ENCODE results near the gene PARP2.
"Not testable (repeated sequence)": the region's sequence is repeated elsewhere in the genome, so short reads cannot be mapped to it uniquely, and the experiment has no call there.

PARP2 gene

GRCh38 chr14:20327005-20327869 is 16.2 kb upstream of the PARP2 start:
- no peaks in the 10 kb centered on the region for H3K9me3 ChIP-seq
- H3K9ac ChIP-seq = no peak overlapping the region
- H4K20me1 ChIP-seq = peaks cover 55% of the 10 kb centered on the region
- peaks cover 41% of the 10 kb centered on the region for H3K4me1 ChIP-seq
- H3K36me3 ChIP-seq = peaks cover 57% of the 10 kb centered on the region
- no peaks in the 10 kb centered on the region for H3K27me3 ChIP-seq
- no peak overlapping the region for H3K27ac ChIP-seq
- TF ChIP-seq Cebpa-rat (IDR thresholded peaks at IDR 0.05) = no peak
- H3K4me3 ChIP-seq = no peak overlapping the region
- peak overlapping the region; percentile 7; the same call in 1 of the 2 replicates for H3K4me2 ChIP-seq

- H3K36me3 ChIP-seq = peaks cover 43% of the 10 kb centered on the region
- H3K27ac ChIP-seq = no peak overlapping the region
- no peak overlapping the region for H3K9ac ChIP-seq
- peaks cover 45% of the 10 kb centered on the region for H3K4me1 ChIP-seq
- H3K4me2 ChIP-seq = no peak overlapping the region
- H3K27me3 ChIP-seq = no peaks in the 10 kb centered on the region
- no peaks in the 10 kb centered on the region for H3K9me3 ChIP-seq
- no peak for TF ChIP-seq Cebpa-rat (IDR thresholded peaks at IDR 0.05)
- peaks cover 51% of the 10 kb centered on the region for H4K20me1 ChIP-seq
- no peak overlapping the region for H3K4me3 ChIP-seq
Measured at GRCh38 chr14:20328705-20329104, 14.7 kb upstream of the PARP2 start.

GRCh38 chr14:20329355-20329754 is 14.1 kb upstream of the PARP2 start:
- no peak for TF ChIP-seq Cebpa-rat (IDR thresholded peaks at IDR 0.05)
- Histone ChIP-seq H3K9me3 (no peaks in the 10 kb centered on the region), H3K36me3 (peaks cover 37% of the 10 kb centered on the region), H3K4me1 (peaks cover 51% of the 10 kb centered on the region), H3K27ac (no peak overlapping the region), H3K9ac (no peak overlapping the region), H3K4me2 (no peak overlapping the region), H3K4me3 (no peak overlapping the region), H4K20me1 (peaks cover 51% of the 10 kb centered on the region), H3K27me3 (no peaks in the 10 kb centered on the region)

- H3K27ac ChIP-seq = no peak overlapping the region
- peaks cover 51% of the 10 kb centered on the region for H4K20me1 ChIP-seq
- no peak overlapping the region for H3K9ac ChIP-seq
- H3K4me2 ChIP-seq = peak overlapping the region; percentile 73
- H3K27me3 ChIP-seq = no peaks in the 10 kb centered on the region
- TF ChIP-seq Cebpa-rat (IDR thresholded peaks at IDR 0.05) = no peak
- H3K9me3 ChIP-seq = no peaks in the 10 kb centered on the region
- H3K36me3 ChIP-seq = peaks cover 21% of the 10 kb centered on the region
- H3K4me1 ChIP-seq = peaks cover 55% of the 10 kb centered on the region
- H3K4me3 ChIP-seq = 0 out of 2 replicates have a peak overlapping the region, but pooled peaks have one; percentile 74
Measured at GRCh38 chr14:20331053-20331613, 12.3 kb upstream of the PARP2 start.

- H3K4me2 ChIP-seq = peak overlapping the region; percentile 73
- H3K27me3 ChIP-seq = no peaks in the 10 kb centered on the region
- H3K4me1 ChIP-seq = peaks cover 54% of the 10 kb centered on the region
- H3K4me3 ChIP-seq = peak overlapping the region; percentile 74
- TF ChIP-seq Cebpa-rat (IDR thresholded peaks at IDR 0.05) = no peak
- no peaks in the 10 kb centered on the region for H3K9me3 ChIP-seq
- H3K9ac ChIP-seq = peak overlapping the region; percentile 87
- peak overlapping the region; percentile 75 for H3K27ac ChIP-seq
- peaks cover 13% of the 10 kb centered on the region for H3K36me3 ChIP-seq
- H4K20me1 ChIP-seq = peaks cover 40% of the 10 kb centered on the region
Measured at GRCh38 chr14:20332431-20332787, 11.0 kb upstream of the PARP2 start.

- Histone ChIP-seq H4K20me1 (peaks cover 35% of the 10 kb centered on the region), H3K4me2 (peak within 1 kb of the TSS; percentile 73), H3K4me1 (peaks cover 49% of the 10 kb centered on the region), H3K4me3 (peak within 1 kb of the TSS; percentile 74), H3K9me3 (no peaks in the 10 kb centered on the region), H3K9ac (peak within 1 kb of the TSS; percentile 87), H3K27ac (peak within 1 kb of the TSS; percentile 75), H3K27me3 (no peaks in the 10 kb centered on the region), H3K36me3 (peaks cover 13% of the 10 kb centered on the region)
- no peak for TF ChIP-seq Cebpa-rat (IDR thresholded peaks at IDR 0.05)
Measured at GRCh38 chr14:20332788-20333493, 10.5 kb upstream of the PARP2 start, which contains the start of gene CCNB1IP1. TSS of gene CCNB1IP1 (minus strand) at chr14:20333279. CDS start at chr14:20316523, 16,756 bp downstream.

GRCh38 chr14:20333494-20333841 is 10.0 kb upstream of the PARP2 start:
- no peaks in the 10 kb centered on the region for H3K9me3 ChIP-seq
- no peak for TF ChIP-seq Cebpa-rat (IDR thresholded peaks at IDR 0.05)
- no peaks in the 10 kb centered on the region for H3K27me3 ChIP-seq
- peaks cover 45% of the 10 kb centered on the region for H3K4me1 ChIP-seq
- H3K36me3 ChIP-seq = peaks cover 12% of the 10 kb centered on the region
- H3K4me3 ChIP-seq = peak overlapping the region; percentile 74
- peak overlapping the region; percentile 75; the same call in 1 of the 2 replicates for H3K27ac ChIP-seq
- H3K9ac ChIP-seq = peak overlapping the region; percentile 87
- peaks cover 30% of the 10 kb centered on the region for H4K20me1 ChIP-seq
- H3K4me2 ChIP-seq = peak overlapping the region; percentile 73

- peaks cover 41% of the 10 kb centered on the region for H3K4me1 ChIP-seq
- H3K4me2 ChIP-seq = peak overlapping the region; percentile 73
- no peaks in the 10 kb centered on the region for H3K27me3 ChIP-seq
- H3K36me3 ChIP-seq = peaks cover 7% of the 10 kb centered on the region
- no peak overlapping the region for H3K27ac ChIP-seq
- no peak overlapping the region for H3K4me3 ChIP-seq
- H3K9ac ChIP-seq = no peak overlapping the region
- TF ChIP-seq Cebpa-rat (IDR thresholded peaks at IDR 0.05) = no peak
- peaks cover 24% of the 10 kb centered on the region for H4K20me1 ChIP-seq
- H3K9me3 ChIP-seq = no peaks in the 10 kb centered on the region
Measured at GRCh38 chr14:20334017-20334416, 9.4 kb upstream of the PARP2 start.

- H3K9ac ChIP-seq, H3K4me2 ChIP-seq, H4K20me1 ChIP-seq, H3K27me3 ChIP-seq, H3K27ac ChIP-seq, H3K4me3 ChIP-seq, H3K9me3 ChIP-seq: not testable (repeated sequence)
- H3K4me1 ChIP-seq = peaks cover 21% of the 10 kb centered on the region
- H3K36me3 ChIP-seq = peaks cover 13% of the 10 kb centered on the region
Measured at GRCh38 chr14:20341032-20341431, 2.4 kb upstream of the PARP2 start.

GRCh38 chr14:20341646-20342045 is 1.8 kb upstream of the PARP2 start:
- Histone ChIP-seq H4K20me1 (no peaks in the 10 kb centered on the region), H3K36me3 (peaks cover 19% of the 10 kb centered on the region), H3K9me3 (no peaks in the 10 kb centered on the region), H3K27me3 (no peaks in the 10 kb centered on the region), H3K27ac (no peak overlapping the region), H3K4me2 (peak overlapping the region; percentile 82), H3K4me1 (peaks cover 21% of the 10 kb centered on the region), H3K9ac (no peak overlapping the region), H3K4me3 (peak overlapping the region; percentile 74)
- TF ChIP-seq Cebpa-rat (IDR thresholded peaks at IDR 0.05) = no peak
